ENCODE data around the gene DHRS3.

- TF ChIP-seq POLR2AphosphoS5 (IDR thresholded peaks at IDR 0.05; ENCODE audit: low read depth, low read length): 0 out of 2 replicates have a peak, but pooled peaks have one; percentile 16
- TF ChIP-seq SIN3A (IDR thresholded peaks at IDR 0.05; ENCODE audit: borderline replicate concordance, insufficient read depth, low read length): no peak
- TF ChIP-seq FOXP2 (optimal IDR thresholded peaks at IDR 0.05; ENCODE audit: borderline replicate concordance, extremely low read depth, extremely low read length, insufficient read depth): no peak
- no peak for TF ChIP-seq REST (IDR thresholded peaks at IDR 0.05; ENCODE audit: insufficient read depth in 1 of 2, low read depth in 2 of 2, low read length in 2 of 2)
- TF ChIP-seq TAF1 (IDR thresholded peaks at IDR 0.05; ENCODE audit: borderline replicate concordance, insufficient read depth, low read length): no peak
Measured at GRCh38 chr1:12609469-12610003, 8.5 kb downstream of the DHRS3 start.
